T-helper 2 cell treated with Interferon-gamma antibody and Interleukin-4, amounts not matched to agents 5 μg/mL and 100 μg/mL, for 36 hours (primary cell): ENCODE data around the gene MYH10.

Experiments
- DNase-seq: peaks from one replicate; pipeline ENCODE4 v3.0.0; 2021; ENCODE audit warnings: low spot score
- H3K27ac Mint-ChIP-seq: one replicate; pipeline ENCODE4 v1.8.0; 2021; ENCODE audit warnings: mild to moderate bottlenecking, mixed read lengths
- H3K27me3 Mint-ChIP-seq: one replicate; pipeline ENCODE4 v1.8.0; 2021; ENCODE audit warnings: low read depth, mixed read lengths
- H3K36me3 Mint-ChIP-seq: one replicate; pipeline ENCODE4 v1.8.0; 2021; ENCODE audit warnings: low read depth, mixed read lengths
- H3K4me1 Mint-ChIP-seq: one replicate; pipeline ENCODE4 v1.8.0; 2021; ENCODE audit warnings: low read depth, mixed read lengths
- H3K4me3 Mint-ChIP-seq: one replicate; pipeline ENCODE4 v1.8.0; 2022; ENCODE audit warnings: mild to moderate bottlenecking, moderate library complexity, mixed read lengths
- H3K9me3 Mint-ChIP-seq: one replicate; pipeline ENCODE4 v1.8.0; 2021; ENCODE audit warnings: mixed read lengths

The MYH10 gene

DNA sequence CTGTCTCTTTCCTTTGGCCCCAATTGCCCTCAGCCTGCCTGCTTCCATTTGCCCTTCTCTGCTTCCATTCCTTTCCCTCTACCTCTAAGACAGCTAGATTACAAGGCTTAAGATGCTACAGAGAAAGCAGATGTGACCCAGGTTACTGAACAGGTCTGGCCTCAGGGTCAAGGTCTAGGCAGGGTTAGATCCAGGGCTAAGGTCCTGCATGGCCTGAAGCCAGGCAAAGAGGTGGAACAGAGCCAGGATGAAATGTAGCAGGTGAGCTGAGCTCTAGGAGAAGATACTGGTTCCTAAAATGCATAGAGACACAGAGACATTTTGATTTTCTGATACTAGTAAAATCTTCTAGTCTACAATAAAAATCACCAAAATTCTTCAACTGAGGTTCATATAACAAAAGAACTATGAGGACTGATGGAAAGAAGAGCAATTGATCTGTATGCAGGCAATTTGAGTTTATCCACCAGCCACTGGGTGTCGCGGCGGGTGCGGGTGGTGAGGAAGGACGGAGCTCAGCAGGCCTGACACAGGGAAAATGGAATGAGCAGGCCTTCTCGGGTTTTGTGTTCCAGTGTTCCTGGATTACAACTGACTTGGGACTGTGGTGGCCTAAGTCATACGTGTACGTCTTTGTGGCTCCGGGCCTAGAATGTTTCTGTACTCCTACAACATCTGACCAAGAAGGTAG lies 95.9 kb downstream of the MYH10 start:
- Mint-ChIP-seq H3K27me3 (no peaks in the 10 kb centered on the region), H3K4me1 (no peaks in the 10 kb centered on the region), H3K9me3 (no peaks in the 10 kb centered on the region), H3K36me3 (no peaks in the 10 kb centered on the region), H3K27ac (no peak overlapping the region), H3K4me3 (no peak overlapping the region)
- DNase-seq = no peak

DNA sequence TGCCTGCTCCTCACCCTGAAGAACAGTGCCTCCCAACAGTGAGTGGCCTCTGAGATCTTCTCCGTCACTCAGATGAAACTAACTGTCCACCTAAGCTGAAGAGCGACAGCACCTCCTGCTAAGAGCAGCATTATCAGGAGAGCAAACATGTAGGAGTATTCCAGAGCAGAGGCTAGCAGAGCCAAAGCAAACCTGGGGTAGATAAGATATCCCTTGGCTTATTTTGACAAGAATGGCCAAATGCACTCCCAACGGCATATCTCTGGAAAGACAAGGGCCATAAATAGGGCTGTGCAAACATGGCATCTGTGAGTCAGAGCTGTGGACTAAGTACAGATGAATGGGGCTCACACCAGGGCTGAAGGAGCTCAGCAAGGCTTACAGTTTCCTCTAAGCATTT lies 98.5 kb downstream of the MYH10 start:
- Mint-ChIP-seq H3K27me3 (no peaks in the 10 kb centered on the region), H3K9me3 (no peaks in the 10 kb centered on the region), H3K27ac (no peak overlapping the region), H3K4me3 (no peak overlapping the region), H3K36me3 (no peaks in the 10 kb centered on the region), H3K4me1 (no peaks in the 10 kb centered on the region)
- DNase-seq = no peak

DNA sequence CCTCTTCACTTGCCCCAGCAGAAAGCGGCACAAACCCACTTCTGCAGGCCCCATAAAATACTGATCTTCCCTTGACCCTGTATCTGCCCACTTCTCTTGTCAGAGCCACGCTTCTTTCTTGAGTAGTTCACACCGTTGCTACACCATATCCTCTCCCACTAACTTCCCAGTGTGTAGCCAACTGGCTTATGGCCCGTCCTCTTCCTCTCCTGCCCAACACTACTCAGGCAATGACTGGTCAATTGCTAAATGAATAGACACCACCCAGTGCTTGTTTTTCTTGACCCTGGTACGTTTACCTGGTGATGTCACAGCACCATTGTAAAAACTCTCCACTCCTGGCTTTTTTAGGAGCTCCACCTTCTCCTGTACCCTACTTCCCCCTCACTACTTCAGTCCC lies 107.9 kb downstream of the MYH10 start:
- DNase-seq = no peak
- Mint-ChIP-seq H3K27ac (no peak overlapping the region), H3K4me1 (no peaks in the 10 kb centered on the region), H3K4me3 (no peak overlapping the region), H3K27me3 (no peaks in the 10 kb centered on the region), H3K36me3 (peaks cover 3% of the 10 kb centered on the region), H3K9me3 (no peaks in the 10 kb centered on the region)

DNA sequence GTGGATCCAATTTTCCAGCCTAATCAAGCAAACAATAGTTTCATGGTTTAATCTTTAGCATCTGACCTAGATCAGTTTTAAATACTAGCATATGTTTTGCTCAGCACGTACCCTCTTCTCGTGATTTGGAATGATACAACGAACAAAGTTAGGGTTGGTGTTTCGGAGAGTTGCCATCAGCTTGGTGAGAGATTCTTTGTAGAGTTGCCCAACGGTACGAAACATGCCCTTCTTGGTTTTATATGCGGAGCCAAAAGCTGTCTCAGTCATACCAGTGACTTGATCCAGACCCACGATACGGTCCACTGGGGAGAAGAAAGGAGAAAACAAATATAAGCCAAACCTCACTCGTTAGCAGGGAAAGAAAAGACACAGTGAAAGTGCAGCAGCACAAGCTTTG lies 109.5 kb downstream of the MYH10 start:
- no peaks in the 10 kb centered on the region for H3K9me3 Mint-ChIP-seq
- DNase-seq = no peak
- peaks cover 3% of the 10 kb centered on the region for H3K36me3 Mint-ChIP-seq
- H3K27me3 Mint-ChIP-seq = no peaks in the 10 kb centered on the region
- H3K4me3 Mint-ChIP-seq = no peak overlapping the region
- H3K4me1 Mint-ChIP-seq = no peaks in the 10 kb centered on the region
- H3K27ac Mint-ChIP-seq = no peak overlapping the region

DNA sequence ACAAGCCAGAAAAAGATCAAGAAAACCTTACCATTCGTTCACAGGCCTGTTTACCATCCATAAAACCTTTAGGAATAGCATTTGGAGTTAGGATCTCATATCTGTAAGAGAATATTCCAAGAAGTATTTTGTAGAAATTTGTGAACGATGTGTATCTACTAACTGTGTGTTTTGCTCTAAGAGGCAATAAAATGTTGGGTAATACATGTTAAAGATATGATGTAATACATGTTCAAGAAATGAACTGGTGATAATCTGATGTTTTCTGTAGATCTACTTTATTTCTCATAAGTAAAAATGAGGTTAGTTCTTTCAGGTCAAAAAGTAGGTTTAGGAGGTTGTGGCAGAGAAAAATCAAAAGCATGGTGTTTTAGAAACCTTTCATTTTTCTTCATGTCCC lies 111.7 kb downstream of the MYH10 start:
- H3K27ac Mint-ChIP-seq = no peak overlapping the region
- H3K27me3 Mint-ChIP-seq = no peaks in the 10 kb centered on the region
- H3K4me3 Mint-ChIP-seq = no peak overlapping the region
- no peaks in the 10 kb centered on the region for H3K4me1 Mint-ChIP-seq
- no peak for DNase-seq
- H3K9me3 Mint-ChIP-seq = no peaks in the 10 kb centered on the region
- peaks cover 3% of the 10 kb centered on the region for H3K36me3 Mint-ChIP-seq

DNA sequence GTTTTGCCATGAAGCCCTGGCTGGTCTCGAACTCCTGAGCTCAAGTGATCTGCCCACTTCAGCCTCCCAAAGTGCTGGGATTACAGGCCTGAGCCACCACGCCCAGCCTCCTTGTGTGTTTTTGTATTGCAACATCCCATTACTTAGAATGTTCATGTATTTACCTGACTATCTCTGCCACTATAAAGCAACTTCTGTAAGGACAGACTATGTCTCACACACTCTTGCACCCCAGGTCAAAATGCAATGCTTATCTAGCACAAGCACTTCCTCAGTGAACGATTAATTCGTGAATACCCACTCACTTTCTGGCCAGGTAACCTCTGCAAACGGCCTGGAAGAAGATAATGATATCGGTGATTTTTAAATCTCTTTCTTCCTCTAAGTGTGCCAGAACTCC lies 112.2 kb downstream of the MYH10 start:
- Mint-ChIP-seq H3K9me3 (no peaks in the 10 kb centered on the region), H3K36me3 (peaks cover 3% of the 10 kb centered on the region), H3K4me3 (no peak overlapping the region), H3K27ac (no peak overlapping the region), H3K27me3 (no peaks in the 10 kb centered on the region), H3K4me1 (no peaks in the 10 kb centered on the region)
- DNase-seq = no peak

DNA sequence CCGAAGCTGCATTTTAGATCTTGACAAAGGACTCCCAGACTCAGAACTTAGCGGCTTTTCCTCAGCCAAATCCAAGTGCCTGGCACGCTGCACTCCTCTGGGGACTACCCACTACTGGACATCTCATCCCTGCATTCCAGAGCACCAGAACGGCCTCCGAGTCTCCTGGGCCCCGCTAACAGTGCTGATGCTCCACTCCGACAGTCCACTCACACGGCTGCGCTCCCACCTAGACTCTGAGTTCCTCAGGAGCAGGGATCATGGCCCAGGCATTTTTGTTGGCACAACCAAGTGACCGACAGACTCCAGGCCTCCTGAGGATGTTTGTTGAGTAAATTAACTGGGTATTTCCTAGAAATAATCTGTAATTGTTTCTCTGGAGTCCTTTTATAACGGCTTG lies 115.7 kb downstream of the MYH10 start:
- H3K4me3 Mint-ChIP-seq = no peak overlapping the region
- H3K9me3 Mint-ChIP-seq = no peaks in the 10 kb centered on the region
- no peak for DNase-seq
- peaks cover 2% of the 10 kb centered on the region for H3K36me3 Mint-ChIP-seq
- no peaks in the 10 kb centered on the region for H3K4me1 Mint-ChIP-seq
- no peaks in the 10 kb centered on the region for H3K27me3 Mint-ChIP-seq
- no peak overlapping the region for H3K27ac Mint-ChIP-seq

DNA sequence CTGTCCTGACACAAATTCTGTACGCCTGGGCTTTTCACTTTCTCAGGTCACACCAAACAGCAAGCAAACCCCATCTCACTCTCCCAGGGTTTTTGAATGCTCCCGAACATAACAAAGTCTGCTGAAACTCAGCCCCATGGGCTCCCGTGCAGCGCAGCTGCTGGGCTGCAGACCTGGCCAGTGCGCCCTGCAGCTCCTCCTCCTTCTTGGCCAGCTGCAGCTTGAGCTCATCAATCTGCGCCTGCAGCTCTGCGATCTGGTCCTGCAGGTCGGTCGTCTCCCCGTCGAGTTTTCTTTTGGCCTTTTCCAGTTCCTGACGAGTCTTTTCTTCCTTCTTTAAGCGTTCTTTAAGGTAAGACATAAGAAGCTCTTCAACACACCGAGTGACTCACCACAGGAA lies 124.4 kb downstream of the MYH10 start:
- H3K27me3 Mint-ChIP-seq = no peaks in the 10 kb centered on the region
- H3K27ac Mint-ChIP-seq = no peak overlapping the region
- H3K4me1 Mint-ChIP-seq = no peaks in the 10 kb centered on the region
- H3K36me3 Mint-ChIP-seq = no peaks in the 10 kb centered on the region
- no peaks in the 10 kb centered on the region for H3K9me3 Mint-ChIP-seq
- H3K4me3 Mint-ChIP-seq = no peak overlapping the region
- no peak for DNase-seq

DNA sequence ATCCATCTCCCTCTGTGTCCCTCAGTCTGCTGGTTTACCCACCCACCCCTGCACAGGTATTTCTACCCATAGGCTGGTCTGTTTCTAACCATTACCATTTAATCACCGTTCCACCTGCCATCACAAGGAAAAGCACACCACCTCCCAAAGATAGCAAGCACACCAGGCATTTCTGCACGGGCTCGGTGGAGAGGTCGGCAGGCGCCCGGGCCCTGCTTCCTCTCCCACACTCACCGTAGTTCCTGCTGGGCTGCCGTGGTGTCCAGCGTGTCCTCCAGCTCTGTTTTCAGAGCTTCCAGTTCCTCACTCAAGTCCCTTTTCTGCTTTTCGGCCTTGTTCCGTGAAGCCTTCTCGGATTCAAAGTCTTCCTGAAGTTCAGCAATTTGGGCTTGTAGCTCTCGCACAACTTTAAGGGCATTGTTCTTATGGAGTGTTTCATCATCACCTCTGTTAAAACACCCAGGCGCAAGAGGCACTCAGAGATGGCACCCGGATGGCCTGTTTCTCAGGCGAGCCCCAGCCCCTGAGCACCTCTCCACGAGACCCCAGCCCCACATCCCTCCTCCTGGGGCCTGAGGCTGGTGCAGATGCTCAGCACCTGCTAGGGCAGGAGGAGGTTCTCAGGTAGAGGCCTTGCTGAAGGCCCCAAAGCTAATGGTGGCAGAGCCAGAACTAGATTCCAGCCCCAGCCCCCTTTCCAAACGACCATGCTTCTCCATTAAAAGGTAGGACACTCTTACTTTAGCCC lies 125.9 kb downstream of the MYH10 start:
- no peak overlapping the region for H3K4me3 Mint-ChIP-seq
- no peaks in the 10 kb centered on the region for H3K9me3 Mint-ChIP-seq
- H3K27me3 Mint-ChIP-seq = no peaks in the 10 kb centered on the region
- no peak for DNase-seq
- no peaks in the 10 kb centered on the region for H3K4me1 Mint-ChIP-seq
- H3K27ac Mint-ChIP-seq = no peak overlapping the region
- no peaks in the 10 kb centered on the region for H3K36me3 Mint-ChIP-seq

DNA sequence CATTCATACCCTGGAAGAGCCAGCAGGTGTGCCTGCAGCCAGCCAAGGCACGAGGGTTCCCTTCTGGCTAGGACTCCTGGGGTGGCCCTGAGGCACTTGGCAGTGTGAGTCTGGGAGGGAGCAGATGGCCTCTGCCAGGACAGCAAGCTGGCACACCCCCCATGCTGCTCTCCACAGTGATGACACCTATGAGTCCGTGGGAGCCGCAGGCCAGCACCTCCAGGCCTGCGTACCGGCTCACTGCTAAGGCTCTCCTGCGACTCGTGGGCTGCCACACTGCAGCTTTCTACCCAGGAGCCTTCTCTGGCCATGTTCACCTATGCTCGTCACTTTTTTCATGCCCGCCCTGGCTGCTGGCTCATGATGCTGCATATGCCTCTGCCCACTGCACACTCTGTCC lies 126.7 kb downstream of the MYH10 start:
- H3K36me3 Mint-ChIP-seq = no peaks in the 10 kb centered on the region
- DNase-seq = no peak
- no peaks in the 10 kb centered on the region for H3K4me1 Mint-ChIP-seq
- H3K27ac Mint-ChIP-seq = no peak overlapping the region
- H3K9me3 Mint-ChIP-seq = no peaks in the 10 kb centered on the region
- H3K27me3 Mint-ChIP-seq = no peaks in the 10 kb centered on the region
- H3K4me3 Mint-ChIP-seq = no peak overlapping the region

DNA sequence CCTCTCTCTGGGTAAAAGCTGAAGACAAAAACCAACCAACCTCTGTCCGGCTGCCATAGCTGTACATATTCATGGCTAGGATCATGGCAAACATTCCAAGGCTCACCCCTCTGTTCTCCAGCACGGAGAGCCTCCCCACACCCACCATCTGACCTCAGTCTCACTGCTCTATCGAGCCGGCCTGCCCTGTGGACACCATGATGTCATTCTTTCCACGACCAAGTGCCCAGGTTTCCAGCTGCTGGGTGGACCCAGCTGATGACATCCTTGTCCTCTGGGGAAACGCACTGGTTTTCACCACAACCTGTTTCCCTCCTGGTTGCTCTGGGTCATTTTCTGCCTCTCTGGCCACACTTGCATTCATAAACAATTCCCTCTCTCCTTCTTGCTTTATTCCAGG lies 127.2 kb downstream of the MYH10 start:
- Mint-ChIP-seq H3K9me3 (no peaks in the 10 kb centered on the region), H3K27me3 (no peaks in the 10 kb centered on the region), H3K36me3 (no peaks in the 10 kb centered on the region), H3K4me3 (no peak overlapping the region), H3K27ac (no peak overlapping the region), H3K4me1 (no peaks in the 10 kb centered on the region)
- no peak for DNase-seq

DNA sequence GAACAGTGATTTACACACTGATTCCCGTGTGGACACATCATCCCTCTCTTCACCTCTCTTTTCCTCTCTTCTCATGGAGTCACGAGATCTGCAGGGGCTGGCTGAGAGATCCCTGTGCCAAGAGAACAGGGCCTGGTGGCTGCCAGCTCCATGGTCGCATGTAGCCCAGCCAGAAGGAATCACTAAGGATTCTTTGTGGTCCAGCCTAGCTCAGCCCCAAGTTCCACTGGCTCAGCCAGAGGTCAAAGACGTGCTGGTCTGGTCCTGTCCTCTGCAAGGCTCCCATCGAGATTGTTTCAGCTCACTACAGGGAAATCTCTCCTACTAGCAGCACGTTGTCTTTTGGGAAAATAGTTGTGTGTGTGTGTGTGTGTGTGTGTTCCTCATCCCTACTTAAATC lies 128.4 kb downstream of the MYH10 start:
- DNase-seq = no peak
- no peaks in the 10 kb centered on the region for H3K4me1 Mint-ChIP-seq
- no peaks in the 10 kb centered on the region for H3K36me3 Mint-ChIP-seq
- H3K9me3 Mint-ChIP-seq = no peaks in the 10 kb centered on the region
- no peaks in the 10 kb centered on the region for H3K27me3 Mint-ChIP-seq
- H3K27ac Mint-ChIP-seq = no peak overlapping the region
- H3K4me3 Mint-ChIP-seq = no peak overlapping the region

DNA sequence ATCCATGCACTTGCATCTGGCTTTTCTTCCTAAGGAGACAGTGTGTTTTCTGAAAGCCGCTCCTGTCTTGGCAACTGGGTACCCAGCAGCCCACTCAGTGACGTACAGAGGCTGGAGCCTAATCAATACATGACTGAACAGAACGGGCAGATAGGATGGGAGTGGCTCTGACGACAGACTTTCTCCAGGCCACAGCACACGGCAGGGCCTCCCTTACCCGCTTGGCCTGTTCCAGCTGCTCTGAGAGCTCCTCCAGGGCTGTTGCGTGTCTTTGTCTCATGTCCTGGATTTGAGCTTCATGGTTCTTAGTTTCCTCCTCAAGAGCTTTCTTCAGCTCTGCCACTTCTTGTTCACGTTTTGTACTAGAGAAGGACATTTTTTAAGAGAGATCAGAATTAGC lies 129.9 kb downstream of the MYH10 start:
- Mint-ChIP-seq H3K27ac (no peak overlapping the region), H3K9me3 (no peaks in the 10 kb centered on the region), H3K36me3 (no peaks in the 10 kb centered on the region), H3K4me1 (no peaks in the 10 kb centered on the region), H3K27me3 (no peaks in the 10 kb centered on the region), H3K4me3 (no peak overlapping the region)
- no peak for DNase-seq

DNA sequence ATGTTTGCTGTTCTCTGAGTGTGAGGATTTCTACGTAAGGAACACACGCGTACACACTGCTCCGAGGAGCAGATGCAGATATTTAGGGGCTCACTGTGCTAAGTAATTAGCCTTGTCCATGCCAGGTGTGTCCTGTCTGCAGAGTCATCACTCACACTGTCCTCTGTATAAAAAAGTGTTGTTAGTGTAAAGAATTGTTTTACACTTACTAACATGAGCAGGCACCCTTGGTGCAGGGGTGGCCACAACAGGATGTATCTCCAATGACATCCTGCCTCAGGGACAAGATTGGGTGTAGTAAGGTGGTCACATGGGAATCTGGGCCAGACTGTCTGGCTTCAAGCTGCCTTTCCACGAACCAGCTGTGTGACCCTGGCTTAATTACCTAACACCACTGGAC lies 130.9 kb downstream of the MYH10 start:
- no peaks in the 10 kb centered on the region for H3K9me3 Mint-ChIP-seq
- no peak overlapping the region for H3K27ac Mint-ChIP-seq
- H3K36me3 Mint-ChIP-seq = no peaks in the 10 kb centered on the region
- no peak overlapping the region for H3K4me3 Mint-ChIP-seq
- no peak for DNase-seq
- H3K27me3 Mint-ChIP-seq = no peaks in the 10 kb centered on the region
- H3K4me1 Mint-ChIP-seq = no peaks in the 10 kb centered on the region

DNA sequence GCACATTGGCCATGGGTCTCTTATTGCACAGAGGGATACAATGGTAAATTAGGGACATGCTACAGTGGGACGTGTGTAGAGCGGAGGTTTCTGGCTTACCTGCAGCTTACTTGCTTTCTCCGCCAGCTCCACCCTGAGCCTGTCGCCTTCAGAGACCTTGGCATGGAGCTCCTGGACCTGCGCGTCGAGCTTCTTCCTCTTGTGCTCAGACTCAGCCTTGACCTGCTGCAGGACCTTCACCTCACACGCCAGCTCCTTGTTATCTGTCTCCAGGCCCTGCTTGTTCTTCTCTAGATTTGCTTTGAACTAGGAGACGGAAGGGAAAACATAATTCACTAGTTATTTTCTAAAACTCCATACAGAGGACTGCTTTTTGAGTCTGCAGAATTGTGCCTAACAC lies 131.4 kb downstream of the MYH10 start:
- Mint-ChIP-seq H3K4me3 (no peak overlapping the region), H3K9me3 (no peaks in the 10 kb centered on the region), H3K36me3 (no peaks in the 10 kb centered on the region), H3K27ac (no peak overlapping the region), H3K27me3 (no peaks in the 10 kb centered on the region), H3K4me1 (no peaks in the 10 kb centered on the region)
- DNase-seq = no peak
